Endothelial cell of umbilical vein (primary cell): ENCODE measurements around the gene EXOC6. TPM values are rescaled to one million over a fixed set of nuclear protein-coding genes. Genes with fewer than 3 reads are reported as not detected.

Experiments
- BruUV-seq: library from RNA; stranded (reverse); fragments of 400-500 nt; replicated peaks from 2 replicates; lab custom pipeline; 2021; lab: Mats Ljungman, UMichigan
- CTCF ChIA-PET: fragments of 300-600, 350-600 bp; sonication (Branson Sonifier 250); formaldehyde crosslinking; loops from one replicate; lab custom pipeline; 2021; ENCODE audit warnings: antibody characterized with exemption, inconsistent platforms; lab: Charles Lee
- POLR2A ChIA-PET: fragments of 300-600, 350-600 bp; sonication (Branson Sonifier 250); formaldehyde crosslinking; loops from one replicate; lab custom pipeline; 2021; ENCODE audit warnings: antibody characterized with exemption, inconsistent platforms; lab: Charles Lee
- DNase-seq: peaks from one replicate; pipeline ENCODE4 v3.0.0-alpha.2; 2011; ENCODE audit warnings: low read depth, low spot score
- FAIRE-seq: peaks from 2 replicates; lab custom pipeline; 2011; peaks lifted over from hg19 to GRCh38; lab: Jason Lieb, UNC
- H2AFZ ChIP-seq: 2 replicates; pipeline ENCODE4 v1.6.0; 2012; ENCODE audit warnings: low read depth, low read length, control low read depth, inconsistent platforms
- H3K27ac ChIP-seq: 2 replicates; pipeline ENCODE4 v1.5.1; 2011; ENCODE audit warnings: low read depth, mild to moderate bottlenecking, control low read depth, low read length, moderate library complexity; ENCODE audit not compliant: insufficient read depth
- H3K27me3 ChIP-seq, 2 experiments: 2 replicates each; pipeline versions ENCODE4 v1.6.0 to v1.6.1; 2011; ENCODE audit warnings: low read length in 2 of 2, mixed read lengths in 1 of 2; ENCODE audit not compliant: control insufficient read depth in 2 of 2, insufficient read depth in 2 of 2
- H3K36me3 ChIP-seq, 2 experiments: 2 replicates in 1 of 2; 3 replicates in 1 of 2; pipeline ENCODE4 v1.5.1; 2011; ENCODE audit warnings: low read length in 2 of 2, mild to moderate bottlenecking in 1 of 2, moderate library complexity in 1 of 2; ENCODE audit not compliant: control insufficient read depth in 2 of 2, insufficient read depth in 2 of 2; ENCODE audit errors: extremely low read depth in 1 of 2
- H3K4me1 ChIP-seq: 3 replicates; pipeline ENCODE4 v1.5.1; 2011; ENCODE audit warnings: mild to moderate bottlenecking, low read length; ENCODE audit not compliant: control insufficient read depth, insufficient read depth; ENCODE audit errors: extremely low read depth
- H3K4me2 ChIP-seq: 2 replicates; pipeline ENCODE4 v1.6.1; 2011; ENCODE audit warnings: low read length, control low read depth, mixed read lengths; ENCODE audit not compliant: insufficient read depth
- H3K4me3 ChIP-seq, 3 experiments: fragments of 200-600 bp in 1 of 3; sonication (generic), shearing (Covaris generic) in 1 of 3; replicated peaks in 1 of 3; 2 replicates each; pipeline ENCODE4 v1.5.1; 2011 to 2016; ENCODE audit warnings: control low read depth in 3 of 3, low read length in 3 of 3, mild to moderate bottlenecking in 2 of 3, inconsistent platforms in 1 of 3, low read depth in 1 of 3, moderate library complexity in 1 of 3; ENCODE audit not compliant: insufficient read depth in 1 of 3
- H3K79me2 ChIP-seq: 2 replicates; pipeline ENCODE4 v1.6.0; 2012; ENCODE audit warnings: low read length, inconsistent platforms; ENCODE audit not compliant: control insufficient read depth, insufficient read depth
- H3K9ac ChIP-seq: replicated peaks from 2 replicates; pipeline ENCODE3; 2011; ENCODE audit warnings: low read length, control low read depth; ENCODE audit not compliant: insufficient read depth; ENCODE audit errors: extremely low read depth
- H3K9me1 ChIP-seq: replicated peaks from 3 replicates; pipeline ENCODE4 v1.6.0; 2011; ENCODE audit warnings: mild to moderate bottlenecking, low read length; ENCODE audit not compliant: control insufficient read depth, insufficient read depth; ENCODE audit errors: extremely low read depth
- H3K9me3 ChIP-seq: replicated peaks from 2 replicates; pipeline ENCODE4 v1.5.1; 2012; ENCODE audit warnings: low read length, inconsistent platforms; ENCODE audit not compliant: control insufficient read depth, insufficient read depth
- H4K20me1 ChIP-seq: replicated peaks from 2 replicates; pipeline ENCODE3; 2011; ENCODE audit warnings: mild to moderate bottlenecking, low read length; ENCODE audit not compliant: control insufficient read depth, insufficient read depth; ENCODE audit errors: extremely low read depth
- CTCF ChIP-seq, 2 donors: IDR thresholded peaks; 1 replicate in 1 of 2; 2 replicates in 1 of 2; pipeline ENCODE4 v1.5.1; 2011; ENCODE audit warnings: low read length in 2 of 2, mild to moderate bottlenecking in 2 of 2, moderate library complexity in 2 of 2, control low read depth in 1 of 2, inconsistent platforms in 1 of 2, low read depth in 1 of 2; ENCODE audit not compliant: insufficient read depth in 1 of 2; ENCODE audit errors: extremely low read depth in 1 of 2
- EZH2 ChIP-seq: IDR thresholded peaks from 2 replicates; pipeline ENCODE4 v1.6.1; 2012; ENCODE audit warnings: borderline replicate concordance, low read depth, mild to moderate bottlenecking, moderate library complexity, low read length, inconsistent platforms; ENCODE audit not compliant: severe bottlenecking
- FOS ChIP-seq: IDR thresholded peaks from 2 replicates; pipeline ENCODE4 v1.6.1; 2011; ENCODE audit warnings: mild to moderate bottlenecking, low read length, moderate library complexity, borderline replicate concordance; ENCODE audit not compliant: insufficient read depth
- GATA2 ChIP-seq: IDR thresholded peaks from 2 replicates; pipeline ENCODE4 v1.7.0; 2011; ENCODE audit warnings: low read depth, mild to moderate bottlenecking, moderate library complexity, mixed read lengths, low read length; ENCODE audit not compliant: insufficient read length, insufficient read depth
- JUN ChIP-seq: IDR thresholded peaks from 2 replicates; pipeline ENCODE4 v1.6.1; 2011; ENCODE audit warnings: borderline replicate concordance, low read depth; ENCODE audit not compliant: insufficient read length, insufficient read depth
- MAX ChIP-seq: IDR thresholded peaks from 2 replicates; pipeline ENCODE4 v1.6.1; 2011; ENCODE audit not compliant: insufficient read depth, insufficient read length
- MYC ChIP-seq: IDR thresholded peaks from one replicate; pipeline ENCODE4 v1.6.1; 2011; ENCODE audit warnings: mild to moderate bottlenecking, low read depth, low read length
- POLR2A ChIP-seq: IDR thresholded peaks from 2 replicates; pipeline ENCODE4 v1.6.1; 2012; ENCODE audit warnings: low read depth, mild to moderate bottlenecking, control low read depth, low read length
- POLR2AphosphoS5 ChIP-seq: IDR thresholded peaks from 2 replicates; pipeline ENCODE4 v1.6.1; 2012; ENCODE audit warnings: low read depth, mild to moderate bottlenecking, control low read depth, low read length, moderate library complexity; ENCODE audit not compliant: insufficient read depth
- dilution Hi-C: fragments of 300-500 bp; cut with MboI; formaldehyde crosslinking; loops from one replicate; pipeline ENCODE4 v1.15.0; 2019; ENCODE audit warnings: low sequenced_read_pairs; ENCODE audit not compliant: extremely low pct_ligation_motif_present
- intact Hi-C: fragments of 100-400 bp; cut with micrococcal nuclease; formaldehyde crosslinking; loops from one replicate; pipeline ENCODE4 v1.10.0; 2022
- polyA plus RNA-seq, 4 experiments: library from polyadenylated mRNA; depleted of rRNA in 3 of 4; stranded (reverse) in 3 of 4; unstranded in 1 of 4; fragments of >200 nt; gene quantifications; 2 replicates each; pipeline versions ENCODE4 v1.2.1 to v1.2.3, GENCODE V29; 2011 to 2012; ENCODE audit warnings: missing spikeins in 1 of 4
- total RNA-seq: library from RNA; stranded (reverse); gene quantifications from 2 replicates; pipeline ENCODE4 v1.2.3, GENCODE V29; 2021

EXOC6 gene
- total and polyA plus RNA-seq, 2 donors (not counting 3 experiments of a cell fraction or from before 2014, with no cell fraction given) = 72.6 to 108 TPM

GRCh38 chr10:92822964-92823363 is 25.4 kb upstream of the EXOC6 start:
- Histone ChIP-seq H4K20me1 (no peaks in the 10 kb centered on the region), H3K9me3 (no peaks in the 10 kb centered on the region), H2AFZ (no peak overlapping the region), H3K4me1 (peaks cover 52% of the 10 kb centered on the region), H3K79me2 (no peaks in the 10 kb centered on the region), H3K4me2 (peak overlapping the region; percentile 1), H3K27me3 (no peaks in the 10 kb centered on the region), H3K9ac (peak overlapping the region; percentile 79), H3K27ac (peak overlapping the region; percentile 93), H3K4me3 (no peak overlapping the region), H3K36me3 (no peaks in the 10 kb centered on the region), H3K9me1 (no peaks in the 10 kb centered on the region)
- peak; percentile 92 for DNase-seq
- CTCF ChIA-PET = interaction anchor here (0.6 to 4.8 kb wide), 22 partner anchors 8 to 305 kb away, joined by 3 to 61 read pairs (median 6); partner anchors contain the start of genes EXOC6 and HHEX
- TF ChIP-seq JUN (peak; percentile 42), MYC (no peak), CTCF (IDR thresholded peaks at IDR 0.05; ENCODE audit: extremely low read depth in 1 of 2, insufficient read depth in 1 of 2, low read depth in 1 of 2, low read length in 2 of 2) (peak; percentile 34 to 44)
- intact Hi-C loops = loop anchor here (1.0 to 5.0 kb wide), 10 partner anchors 7 to 466 kb away; partner anchors contain the start of gene KIF11
- POLR2A ChIA-PET = interaction anchor here (0.5 to 3.0 kb wide), 7 partner anchors 11 to 132 kb away, joined by 3 to 24 read pairs (median 3); partner anchors contain the start of gene HHEX
- BruUV-seq = no TSS peak
- peak; percentile 85 for FAIRE-seq
- dilution Hi-C loops = no loop called here

GRCh38 chr10:92826061-92826460 is 22.3 kb upstream of the EXOC6 start:
- H3K27me3 ChIP-seq = no peaks in the 10 kb centered on the region
- H3K4me1 ChIP-seq = peaks cover 57% of the 10 kb centered on the region
- no peaks in the 10 kb centered on the region for H3K36me3 ChIP-seq
- POLR2A ChIA-PET = no interaction called here
- CTCF ChIA-PET = interaction anchor here (1.2 to 1.4 kb wide), 2 partner anchors 9 to 12 kb away, joined by 3 to 4 read pairs; no protein-coding TSS in a partner anchor
- H3K79me2 ChIP-seq = peaks cover under 1% of the 10 kb centered on the region
- H3K9ac ChIP-seq = no peak overlapping the region
- no peak for DNase-seq
- no peak overlapping the region for H2AFZ ChIP-seq
- dilution Hi-C loops = no loop called here
- TF ChIP-seq EZH2 (no peak), FOS (no peak), POLR2A (no peak), MAX (no peak), CTCF (IDR thresholded peaks at IDR 0.05; ENCODE audit: extremely low read depth in 1 of 2, insufficient read depth in 1 of 2, low read depth in 1 of 2, low read length in 2 of 2) (no peak), MYC (no peak), GATA2 (no peak), JUN (no peak), POLR2AphosphoS5 (no peak)
- no peaks in the 10 kb centered on the region for H4K20me1 ChIP-seq
- no TSS peak for BruUV-seq
- H3K4me2 ChIP-seq = no peak overlapping the region
- no peak for FAIRE-seq
- no peak overlapping the region for H3K27ac ChIP-seq
- no peak overlapping the region for H3K4me3 ChIP-seq
- no peaks in the 10 kb centered on the region for H3K9me1 ChIP-seq
- H3K9me3 ChIP-seq = no peaks in the 10 kb centered on the region
- intact Hi-C loops = no loop called here
